ENCODE results near the gene MAGI2. TPM values are rescaled to one million over a fixed set of nuclear protein-coding genes. Genes with fewer than 3 reads are reported as not detected.
A peak's percentile ranks its signal among the peaks of the same experiment; 100 is the strongest.

The MAGI2 gene
- total RNA-seq, 6 experiments from 2014 or later = 1.2 to 4.0 (median 2.4) TPM

- Histone ChIP-seq H3K9me3 (no peaks in the 10 kb centered on the region), H3K4me3 (no peak overlapping the region), H3K4me1 (peaks cover 0 to 6% (median 0%) of the 10 kb centered on the region in 4 donors), H3K27me3 (no peaks in the 10 kb centered on the region), H3K27ac (no peak overlapping the region), H3K36me3 (no peaks in the 10 kb centered on the region)
- no peak for TF ChIP-seq CTCF (IDR thresholded peaks at IDR 0.05)
- no peak for TF ChIP-seq POLR2A (IDR thresholded peaks at IDR 0.05)
- 62% methylated on average over 1 of the region's 1 CpG for WGBS (ENCODE audit: insufficient coverage, low coverage, low lambda C conversion rate, missing lambda C conversion rate)
- no peak for ATAC-seq
- intact Hi-C loops (cut with DNase I) = no loop called here
- no peak for DNase-seq
These were observed 156.7 kb downstream of the MAGI2 start for GRCh38 chr7:79296553-79297320.

GRCh38 chr7:79293655-79294142 is 159.8 kb downstream of the MAGI2 start:
- Histone ChIP-seq H3K9me3 (no peaks in the 10 kb centered on the region), H3K36me3 (no peaks in the 10 kb centered on the region), H3K4me3 (no peak overlapping the region), H3K4me1 (peaks cover 0 to 6% (median 0%) of the 10 kb centered on the region in 4 donors), H3K27me3 (no peaks in the 10 kb centered on the region), H3K27ac (no peak overlapping the region)
- ATAC-seq (peak; percentile 51 to 98 (median 80)), DNase-seq (no peak)
- WGBS (ENCODE audit: insufficient coverage, low coverage, low lambda C conversion rate, missing lambda C conversion rate) = 72% methylated on average over 7 of the region's 7 CpGs
- TF ChIP-seq POLR2A (IDR thresholded peaks at IDR 0.05) (no peak), CTCF (IDR thresholded peaks at IDR 0.05) (no peak)
- intact Hi-C loops (cut with DNase I) = no loop called here

- peaks cover 0 to 6% (median 0%) of the 10 kb centered on the region in 4 donors for H3K4me1 ChIP-seq
- no peak overlapping the region for H3K27ac ChIP-seq
- no peak overlapping the region for H3K4me3 ChIP-seq
- intact Hi-C loops (cut with DNase I) = no loop called here
- H3K9me3 ChIP-seq = no peaks in the 10 kb centered on the region
- DNase-seq (no peak), ATAC-seq (no peak)
- TF ChIP-seq POLR2A (IDR thresholded peaks at IDR 0.05) (no peak), CTCF (IDR thresholded peaks at IDR 0.05) (no peak)
- WGBS (ENCODE audit: insufficient coverage, low coverage, low lambda C conversion rate, missing lambda C conversion rate) = 93% methylated on average over 2 of the region's 2 CpGs
- no peaks in the 10 kb centered on the region for H3K27me3 ChIP-seq
- H3K36me3 ChIP-seq = no peaks in the 10 kb centered on the region
These were observed 160.6 kb downstream of the MAGI2 start for GRCh38 chr7:79292834-79293233.

- Histone ChIP-seq H3K27me3 (no peaks in the 10 kb centered on the region), H3K36me3 (no peaks in the 10 kb centered on the region), H3K4me1 (peaks cover 0 to 6% (median 0%) of the 10 kb centered on the region in 4 donors), H3K4me3 (no peak overlapping the region), H3K27ac (no peak overlapping the region), H3K9me3 (no peaks in the 10 kb centered on the region)
- ATAC-seq (no peak), DNase-seq (no peak)
- no peak for TF ChIP-seq POLR2A (IDR thresholded peaks at IDR 0.05)
- TF ChIP-seq CTCF (IDR thresholded peaks at IDR 0.05) = no peak
- intact Hi-C loops (cut with DNase I) = no loop called here
These were observed 162.0 kb downstream of the MAGI2 start for GRCh38 chr7:79291498-79291865.
